IPS-18a (cell line): Measurements from ENCODE around the gene MYO1G.
"Not testable (repeated sequence)": the region's sequence is repeated elsewhere in the genome, so short reads cannot be mapped to it uniquely, and the experiment has no call there.

ENCODE experiments used
- H3K27ac ChIP-seq: one replicate; pipeline ENCODE4 v1.5.1; 2013; ENCODE audit warnings: low read length
- H3K27me3 ChIP-seq: one replicate; pipeline ENCODE4 v1.6.1; 2013; ENCODE audit warnings: mild to moderate bottlenecking, low read length; ENCODE audit not compliant: control insufficient read depth, insufficient read depth
- H3K36me3 ChIP-seq: one replicate; pipeline ENCODE4 v1.6.1; 2013; ENCODE audit warnings: low read depth, low read length; ENCODE audit not compliant: control insufficient read depth
- H3K4me1 ChIP-seq: one replicate; pipeline ENCODE4 v1.6.1; 2013; ENCODE audit warnings: low read depth, low read length; ENCODE audit not compliant: control insufficient read depth
- H3K4me3 ChIP-seq: one replicate; pipeline ENCODE4 v1.5.1; 2013; ENCODE audit warnings: low read length
- H3K9ac ChIP-seq: one replicate; pipeline ENCODE4 v1.6.1; 2013; ENCODE audit warnings: mild to moderate bottlenecking, low read length, moderate library complexity
- H3K9me3 ChIP-seq: one replicate; pipeline ENCODE4 v1.6.1; 2013; ENCODE audit warnings: low read depth, low read length; ENCODE audit not compliant: control insufficient read depth

The MYO1G gene

GRCh38 chr7:44937426-44937825 is 41.4 kb downstream of the MYO1G start:
- Histone ChIP-seq H3K36me3 (no peaks in the 10 kb centered on the region), H3K9me3 (no peaks in the 10 kb centered on the region), H3K27ac (no peak overlapping the region), H3K4me3 (no peak overlapping the region), H3K4me1 (no peaks in the 10 kb centered on the region), H3K27me3 (no peaks in the 10 kb centered on the region), H3K9ac (no peak overlapping the region)

GRCh38 chr7:44936322-44936721 is 42.5 kb downstream of the MYO1G start:
- H3K27ac ChIP-seq, result no peak overlapping the region

DNA sequence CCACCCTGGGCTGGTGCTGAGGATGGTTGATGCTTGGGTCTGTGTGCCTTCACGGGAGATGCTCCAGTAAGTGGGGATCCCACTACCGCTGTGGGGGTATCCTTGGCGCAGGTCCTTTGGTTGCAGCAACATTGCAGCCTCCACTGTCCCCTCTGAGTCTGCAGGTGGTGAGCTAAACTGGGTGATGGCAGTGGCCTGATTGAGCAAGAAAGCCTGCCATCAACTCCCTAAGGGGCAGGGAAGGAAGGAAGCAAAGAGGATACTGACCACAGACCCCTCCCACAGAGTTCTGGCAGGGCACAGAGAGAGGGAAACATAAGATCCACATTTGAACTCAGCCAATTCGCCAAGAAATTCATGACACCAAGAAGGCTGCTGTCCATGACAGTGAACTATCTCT is 43.2 kb downstream of the MYO1G start:
- H3K4me1 ChIP-seq, result no peaks in the 10 kb centered on the region
- no peaks in the 10 kb centered on the region for H3K36me3 ChIP-seq
- no peaks in the 10 kb centered on the region for H3K9me3 ChIP-seq
- no peaks in the 10 kb centered on the region for H3K27me3 ChIP-seq
- H3K27ac ChIP-seq, result no peak overlapping the region
- no peak overlapping the region for H3K9ac ChIP-seq
- H3K4me3 ChIP-seq, result no peak overlapping the region

More at GRCh38 chr7:44936322-44936721, 42.5 kb downstream of the MYO1G start:
- Histone ChIP-seq H3K4me1 (no peaks in the 10 kb centered on the region), H3K27me3 (no peaks in the 10 kb centered on the region), H3K36me3 (no peaks in the 10 kb centered on the region), H3K9ac (no peak overlapping the region), H3K9me3 (no peaks in the 10 kb centered on the region), H3K4me3 (no peak overlapping the region)

DNA sequence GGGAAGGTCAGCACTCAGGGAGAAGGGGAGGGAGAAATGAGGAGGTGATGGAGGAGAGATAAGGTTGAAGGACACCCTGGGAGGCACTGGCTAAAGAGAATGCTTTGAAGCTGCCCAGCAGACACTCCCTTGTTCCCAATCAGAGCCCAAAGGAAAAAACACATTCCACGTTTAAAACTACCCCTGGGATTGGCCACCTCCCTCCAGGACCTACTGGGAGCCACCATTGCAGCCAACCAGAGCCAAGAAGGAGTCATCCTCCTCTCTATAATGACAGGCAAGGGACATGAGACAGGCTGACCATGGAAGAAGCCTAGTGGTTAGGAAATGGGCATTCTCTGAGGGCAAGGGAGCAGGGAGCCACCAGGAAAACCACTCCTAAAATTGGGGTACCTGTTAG is 43.8 kb downstream of the MYO1G start:
- H3K27me3 ChIP-seq, result no peaks in the 10 kb centered on the region
- no peaks in the 10 kb centered on the region for H3K9me3 ChIP-seq
- no peak overlapping the region for H3K9ac ChIP-seq
- no peak overlapping the region for H3K27ac ChIP-seq
- no peak overlapping the region for H3K4me3 ChIP-seq
- H3K36me3 ChIP-seq, result no peaks in the 10 kb centered on the region
- H3K4me1 ChIP-seq, result no peaks in the 10 kb centered on the region

- H3K36me3 ChIP-seq, H3K9ac ChIP-seq, H3K4me3 ChIP-seq, H3K9me3 ChIP-seq, H3K4me1 ChIP-seq, H3K27ac ChIP-seq, H3K27me3 ChIP-seq: not testable (repeated sequence)
Observed at GRCh38 chr7:44934510-44934909, 44.3 kb downstream of the MYO1G start.

DNA sequence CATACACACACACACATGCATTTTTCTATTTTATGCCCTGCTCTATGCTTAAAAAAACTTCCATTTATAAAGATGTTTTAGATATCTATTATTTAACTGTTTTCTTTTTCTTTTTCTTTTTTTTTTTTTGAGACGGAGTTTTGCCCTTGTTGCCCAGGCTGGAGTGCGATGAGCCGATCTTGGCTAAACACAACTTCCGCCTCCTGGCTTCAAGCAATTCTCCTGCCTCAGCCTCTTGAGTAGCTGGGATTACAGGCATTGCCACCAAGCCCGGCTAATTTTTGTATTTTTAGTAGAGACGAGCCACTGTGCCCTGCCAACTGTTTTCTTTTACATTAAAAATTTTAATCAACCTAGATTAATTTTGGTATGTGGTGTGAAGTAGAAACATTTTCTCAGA is 47.9 kb downstream of the MYO1G start:
- H3K36me3 ChIP-seq, result no peaks in the 10 kb centered on the region
- H3K4me3 ChIP-seq, result no peak overlapping the region

DNA sequence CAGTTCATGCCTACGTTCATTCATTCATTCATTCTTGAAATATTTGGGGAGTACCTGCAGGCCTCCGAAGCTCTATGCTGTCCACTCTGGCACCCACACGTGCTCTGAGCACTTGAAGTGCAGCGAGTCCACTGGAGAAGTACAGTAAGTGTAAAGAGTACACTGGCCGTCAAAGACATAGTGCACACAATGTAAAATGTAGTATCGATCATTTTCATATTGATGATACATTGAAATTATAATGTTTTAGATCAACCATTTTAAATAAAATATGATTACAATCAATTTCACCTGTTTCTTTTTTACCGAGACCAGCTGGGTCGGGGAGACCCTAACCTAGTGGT is 56.5 kb downstream of the MYO1G start:
- Histone ChIP-seq H3K4me1 (no peaks in the 10 kb centered on the region), H3K9ac (no peak overlapping the region), H3K27ac (no peak overlapping the region), H3K36me3 (no peaks in the 10 kb centered on the region), H3K9me3 (no peaks in the 10 kb centered on the region), H3K27me3 (no peaks in the 10 kb centered on the region), H3K4me3 (no peak overlapping the region)

More for the DNA sequence above, 47.9 kb downstream of the MYO1G start:
- Histone ChIP-seq H3K27me3 (no peaks in the 10 kb centered on the region), H3K9me3 (no peaks in the 10 kb centered on the region), H3K9ac (no peak overlapping the region), H3K27ac (no peak overlapping the region), H3K4me1 (no peaks in the 10 kb centered on the region)

DNA sequence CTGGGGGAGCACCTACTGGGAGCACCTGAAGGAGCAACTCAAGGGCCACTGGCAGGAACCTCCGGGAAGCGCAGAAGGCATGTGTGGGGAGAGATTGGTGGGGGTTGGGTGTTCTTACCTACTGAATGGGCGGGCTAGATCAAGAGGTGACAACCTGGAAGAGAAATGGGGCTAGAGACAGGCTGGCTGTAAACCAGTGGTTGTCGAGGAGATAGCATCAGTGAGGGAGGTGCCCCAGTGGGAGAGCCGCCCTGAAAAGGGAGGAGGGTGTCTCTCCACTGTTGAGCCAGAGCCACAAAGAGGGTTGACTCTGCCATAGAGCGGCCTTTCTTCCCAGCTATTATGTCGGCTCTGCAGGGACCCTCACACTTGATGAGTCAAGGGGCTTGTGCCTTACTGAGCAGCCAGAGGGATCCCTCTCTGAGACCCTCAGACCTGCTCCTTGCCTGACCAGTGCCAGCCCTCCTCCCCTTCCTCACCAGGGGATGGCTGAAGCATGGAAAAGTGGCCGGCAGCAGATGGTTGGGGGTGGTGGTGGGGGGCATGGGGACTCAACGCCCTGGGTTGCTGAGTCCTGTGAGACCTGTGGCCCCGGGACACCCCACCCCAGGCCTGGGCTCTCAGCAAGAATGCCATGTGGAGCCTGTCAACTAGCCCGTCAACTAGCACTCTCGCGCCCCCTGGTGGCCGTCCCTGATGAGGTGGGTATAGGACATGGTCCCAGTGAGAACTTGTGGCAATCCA is 57.0 kb downstream of the MYO1G start:
- Histone ChIP-seq H3K36me3 (no peaks in the 10 kb centered on the region), H3K4me3 (no peak overlapping the region), H3K4me1 (no peaks in the 10 kb centered on the region), H3K9me3 (no peaks in the 10 kb centered on the region), H3K9ac (no peak overlapping the region), H3K27me3 (no peaks in the 10 kb centered on the region), H3K27ac (no peak overlapping the region)

GRCh38 chr7:44920119-44920518 is 58.7 kb downstream of the MYO1G start:
- no peak overlapping the region for H3K4me3 ChIP-seq
- H3K27ac ChIP-seq, result no peak overlapping the region
- no peaks in the 10 kb centered on the region for H3K36me3 ChIP-seq
- H3K9ac ChIP-seq, result no peak overlapping the region
- no peaks in the 10 kb centered on the region for H3K27me3 ChIP-seq
- no peaks in the 10 kb centered on the region for H3K4me1 ChIP-seq
- H3K9me3 ChIP-seq, result no peaks in the 10 kb centered on the region

- H3K9me3 ChIP-seq, result no peaks in the 10 kb centered on the region
- no peaks in the 10 kb centered on the region for H3K4me1 ChIP-seq
- H3K27ac ChIP-seq, result no peak overlapping the region
- no peaks in the 10 kb centered on the region for H3K36me3 ChIP-seq
- no peak overlapping the region for H3K9ac ChIP-seq
- no peak overlapping the region for H3K4me3 ChIP-seq
- no peaks in the 10 kb centered on the region for H3K27me3 ChIP-seq
Observed at GRCh38 chr7:44918029-44918428, 60.8 kb downstream of the MYO1G start.

DNA sequence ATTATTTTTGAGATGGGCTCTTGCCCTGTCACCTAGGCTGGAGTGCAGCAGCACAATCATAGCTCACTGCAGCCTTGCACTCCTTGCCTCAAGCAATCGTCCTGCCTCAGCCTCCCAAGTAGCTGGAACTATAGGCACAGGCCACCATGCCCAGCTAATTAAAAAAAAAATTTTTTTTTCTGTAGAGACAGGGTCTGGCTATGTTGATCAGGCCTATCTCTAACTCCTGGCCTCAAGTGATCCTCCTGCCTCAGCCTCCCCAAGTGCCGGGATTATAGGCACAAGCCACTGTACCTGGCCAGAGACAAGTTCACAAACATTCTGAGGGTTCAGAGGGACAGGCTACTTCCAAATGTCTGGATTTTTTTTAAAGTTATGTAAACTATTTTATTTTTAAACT is 61.4 kb downstream of the MYO1G start:
- Histone ChIP-seq H3K9ac (no peak overlapping the region), H3K9me3 (no peaks in the 10 kb centered on the region), H3K27ac (no peak overlapping the region), H3K4me3 (no peak overlapping the region), H3K36me3 (no peaks in the 10 kb centered on the region), H3K27me3 (no peaks in the 10 kb centered on the region), H3K4me1 (peaks cover 4% of the 10 kb centered on the region)

DNA sequence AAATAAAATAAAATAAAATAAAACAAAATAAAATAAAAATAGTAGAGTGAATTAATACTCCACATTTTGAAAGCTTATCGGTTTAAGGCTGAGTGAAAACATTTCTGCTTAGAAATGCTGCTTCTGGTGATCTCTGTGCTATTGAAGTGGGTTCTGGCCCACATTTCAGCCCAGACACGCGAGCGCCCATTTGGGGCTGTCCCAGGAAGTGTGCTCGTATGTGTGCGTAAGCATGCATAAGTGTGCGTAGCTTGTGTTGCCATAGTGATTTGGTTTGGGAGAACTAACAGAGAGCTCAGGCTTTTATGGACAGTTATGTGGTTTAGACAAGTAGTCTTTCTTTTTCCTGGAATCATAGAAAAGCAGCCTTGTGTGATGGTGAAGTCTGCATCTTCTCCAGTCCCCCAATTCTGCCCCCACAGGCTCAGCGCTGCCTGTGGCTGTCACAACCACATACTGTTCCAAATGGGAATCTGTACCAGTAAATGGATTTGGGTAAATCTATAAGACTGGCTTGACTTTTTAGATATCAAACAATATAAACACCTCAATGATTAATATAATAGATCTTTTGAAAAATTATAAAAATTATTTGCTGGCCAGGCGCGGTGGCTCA is 63.7 kb downstream of the MYO1G start:
- H3K9me3 ChIP-seq, result no peaks in the 10 kb centered on the region
- H3K4me3 ChIP-seq, result no peak overlapping the region
- H3K4me1 ChIP-seq, result peaks cover 4% of the 10 kb centered on the region
- H3K27me3 ChIP-seq, result no peaks in the 10 kb centered on the region
- no peak overlapping the region for H3K27ac ChIP-seq
- no peak overlapping the region for H3K9ac ChIP-seq
- H3K36me3 ChIP-seq, result no peaks in the 10 kb centered on the region
